A549 (cell line): Measurements from ENCODE around the gene HEPHL1. TPM values are rescaled to one million over a fixed set of nuclear protein-coding genes. Genes with fewer than 3 reads are reported as not detected.
"Not testable (repeated sequence)": the region's sequence is repeated elsewhere in the genome, so short reads cannot be mapped to it uniquely, and the experiment has no call there.

ENCODE experiments used
- ATAC-seq, 2 experiments: fragments of 200-7000 bp in 1 of 2; fragments of >200 bp in 1 of 2; cut with Nextera tagmentation in 1 of 2; cut with Tn5 transposase in 1 of 2; 3 replicates each; pipeline versions ENCODE4 v1.8.0 to v1.9.1; 2018 to 2020; ENCODE audit warnings: mild to moderate bottlenecking in 1 of 2, moderate library complexity in 1 of 2
- CTCF ChIA-PET: fragments of 300-600 bp; sonication (Branson Sonifier 250); formaldehyde crosslinking; extraction: SDS; loops from one replicate; lab custom pipeline; 2021; ENCODE audit warnings: antibody characterized with exemption, inconsistent platforms; lab: Yijun Ruan, JAX
- POLR2A ChIA-PET: fragments of 350-600 bp; formaldehyde crosslinking; extraction: SDS; loops from one replicate; lab custom pipeline; 2021; ENCODE audit warnings: antibody characterized with exemption, inconsistent platforms; lab: Yijun Ruan, JAX
- DNase-seq, 2 experiments: peaks; one replicate each; pipeline versions ENCODE4 v3.0.0 to v3.0.0-alpha.2; 2011 to 2016; ENCODE audit warnings: low read depth in 1 of 2, low spot score in 1 of 2
- FAIRE-seq: peaks from 2 replicates; lab custom pipeline; 2011; peaks lifted over from hg19 to GRCh38; lab: Jason Lieb, UNC
- H3K27ac ChIP-seq, 2 experiments: fragments of >200 bp; sonication (Bioruptor Twin); formaldehyde crosslinking; 3 replicates each; pipeline ENCODE4 v1.5.1; 2016 to 2017
- H3K4me1 ChIP-seq: fragments of >200 bp; sonication (Bioruptor Twin); formaldehyde crosslinking; 3 replicates; pipeline ENCODE4 v1.6.1; 2016
- H3K4me2 ChIP-seq: fragments of >200 bp; sonication (Bioruptor Twin); formaldehyde crosslinking; 3 replicates; pipeline ENCODE4 v1.6.1; 2016
- H3K4me3 ChIP-seq: fragments of >200 bp; sonication (Bioruptor Twin); formaldehyde crosslinking; 3 replicates; pipeline ENCODE4 v1.5.1; 2016
- H3K9me3 ChIP-seq: fragments of >200 bp; sonication (Bioruptor Twin); formaldehyde crosslinking; 3 replicates; pipeline ENCODE4 v1.6.1; 2016
- BCL3 ChIP-seq: fragments of >200 bp; sonication (Bioruptor Twin); formaldehyde crosslinking; IDR thresholded peaks from 3 replicates; pipeline ENCODE4 v1.6.1; 2016
- BHLHE40 ChIP-seq: IDR thresholded peaks from 2 replicates; pipeline ENCODE4 v1.6.1; 2012; ENCODE audit warnings: low read depth, low read length, inconsistent platforms
- CBX2 ChIP-seq: fragments of 200-600 bp; sonication (generic); IDR thresholded peaks from 2 replicates; pipeline ENCODE4 v1.6.1; 2016; ENCODE audit warnings: low read depth, mild to moderate bottlenecking, borderline replicate concordance
- CHD2 ChIP-seq: fragments of 150-350 bp; IDR thresholded peaks from 2 replicates; pipeline ENCODE4 v1.6.1; 2014; ENCODE audit warnings: low read length; ENCODE audit not compliant: partially characterized antibody
- EP300 ChIP-seq, 2 experiments: fragments of >200 bp; sonication (Bioruptor Twin); formaldehyde crosslinking; IDR thresholded peaks; 2 replicates in 1 of 2; 3 replicates in 1 of 2; pipeline ENCODE4 v1.6.1; 2016 to 2017
- ESRRA ChIP-seq: fragments of 150-350 bp; IDR thresholded peaks from 2 replicates; pipeline ENCODE4 v1.6.1; 2014; ENCODE audit warnings: mild to moderate bottlenecking, low read length, borderline replicate concordance
- FOSB ChIP-seq: fragments of 250-450 bp; sonication (Bioruptor Pico); IDR thresholded peaks from 2 replicates; pipeline ENCODE4 v1.5.0; 2020; ENCODE audit warnings: mild to moderate bottlenecking, moderate library complexity
- HEYL ChIP-seq: fragments of 250-450 bp; sonication (Bioruptor Pico); IDR thresholded peaks from 2 replicates; pipeline ENCODE4 v1.8.0; 2021; ENCODE audit warnings: mild to moderate bottlenecking, moderate library complexity
- HMGXB4 ChIP-seq: fragments of 250-450 bp; sonication (Bioruptor Pico); IDR thresholded peaks from 2 replicates; pipeline ENCODE4 v1.5.0; 2021; ENCODE audit warnings: mild to moderate bottlenecking, moderate library complexity, borderline replicate concordance
- HOXB13 ChIP-seq: fragments of 250-450 bp; sonication (Bioruptor Pico); IDR thresholded peaks from 2 replicates; pipeline ENCODE4 v1.5.0; 2020; ENCODE audit warnings: low read depth, mild to moderate bottlenecking, moderate library complexity
- JUN ChIP-seq, 2 experiments: fragments of >200 bp; sonication (Bioruptor Twin); formaldehyde crosslinking; IDR thresholded peaks; 2 replicates in 1 of 2; 3 replicates in 1 of 2; pipeline ENCODE4 v1.6.1; 2016 to 2017
- KDM1A ChIP-seq: fragments of 200-600 bp; sonication (generic); IDR thresholded peaks from 2 replicates; pipeline ENCODE4 v1.6.1; 2016; ENCODE audit warnings: low read depth, mild to moderate bottlenecking
- MAZ ChIP-seq: fragments of 150-350 bp; IDR thresholded peaks from 2 replicates; pipeline ENCODE4 v1.6.1; 2014; ENCODE audit warnings: antibody characterized with exemption, low read depth, low read length, borderline replicate concordance
- NR3C1 ChIP-seq: fragments of >200 bp; sonication (Bioruptor Twin); formaldehyde crosslinking; IDR thresholded peaks from 3 replicates; pipeline ENCODE4 v1.6.1; 2017
- POLR2A ChIP-seq: IDR thresholded peaks from 2 replicates; pipeline ENCODE4 v1.6.1; 2012; ENCODE audit warnings: mild to moderate bottlenecking, low read length
- REST ChIP-seq: fragments of 200-600 bp; sonication (generic); IDR thresholded peaks from 2 replicates; pipeline ENCODE4 v1.6.1; 2016; ENCODE audit warnings: antibody characterized with exemption, mild to moderate bottlenecking, moderate library complexity
- WGBS: methylation state at CpG from one replicate; pipeline ENCODE4 v1.1.6; 2017; ENCODE audit errors: missing lambda C conversion rate; 5-methylcytosine and 5-hydroxymethylcytosine counted together
- polyA plus RNA-seq, 4 experiments: library from polyadenylated mRNA; depleted of rRNA in 3 of 4; stranded (reverse); fragments of >200 nt; fragmentation: RNase III in 1 of 4; extraction: RNeasy Plus Mini Kit Qiagen cat#74134 plus additional on column Dnase treatment in 1 of 4; gene quantifications; 2 replicates in 3 of 4; 3 replicates in 1 of 4; pipeline ENCODE4 v1.2.3, GENCODE V29; 2011 to 2017
- TF ChIP-seq, protein P1 (sequence below): fragments of 450-650 bp; IDR thresholded peaks from 2 replicates; pipeline ENCODE4 v1.6.1; 2014; ENCODE audit warnings: antibody characterized with exemption

The HEPHL1 gene
- polyA plus RNA-seq, 2 of the 4 experiments (the other 2 are of a cell fraction): not detected

DNA sequence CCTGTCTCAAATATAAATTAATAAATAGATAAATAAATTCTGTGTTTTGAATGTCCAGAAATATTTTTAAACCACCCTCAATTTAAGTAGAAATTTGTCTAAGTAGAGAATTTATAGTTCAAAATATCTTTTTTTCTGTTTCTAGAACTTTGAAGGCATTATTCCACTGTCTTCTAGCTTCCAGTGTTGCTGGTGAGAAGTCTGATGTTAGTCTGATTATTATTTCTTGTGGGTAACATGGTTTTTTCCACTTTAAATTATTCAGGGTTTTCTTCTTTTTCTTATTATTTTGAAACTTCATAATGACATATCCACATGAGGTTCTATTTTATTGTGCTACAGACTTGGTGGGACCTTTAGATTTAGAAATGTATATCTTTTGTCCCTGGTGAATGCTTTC, 46.4 kb upstream of the HEPHL1 start:
- DNase-seq (no peak), FAIRE-seq (no peak), ATAC-seq (no peak)
- Histone ChIP-seq H3K4me3 (no peak overlapping the region), H3K27ac (no peak overlapping the region), H3K9me3 (peaks cover 13% of the 10 kb centered on the region; the same call in 2 of the 3 replicates), H3K4me2 (no peak overlapping the region), H3K4me1 (no peaks in the 10 kb centered on the region)
- POLR2A ChIA-PET: no interaction called here
- TF ChIP-seq MAZ: no peak
- TF ChIP-seq BCL3: no peak
- TF ChIP-seq KDM1A: no peak
- TF ChIP-seq, protein P1, sequence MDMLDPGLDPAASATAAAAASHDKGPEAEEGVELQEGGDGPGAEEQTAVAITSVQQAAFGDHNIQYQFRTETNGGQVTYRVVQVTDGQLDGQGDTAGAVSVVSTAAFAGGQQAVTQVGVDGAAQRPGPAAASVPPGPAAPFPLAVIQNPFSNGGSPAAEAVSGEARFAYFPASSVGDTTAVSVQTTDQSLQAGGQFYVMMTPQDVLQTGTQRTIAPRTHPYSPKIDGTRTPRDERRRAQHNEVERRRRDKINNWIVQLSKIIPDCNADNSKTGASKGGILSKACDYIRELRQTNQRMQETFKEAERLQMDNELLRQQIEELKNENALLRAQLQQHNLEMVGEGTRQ: no peak
- TF ChIP-seq EP300 (IDR thresholded peaks at IDR 0.05): no peak
- no peak for TF ChIP-seq JUN (IDR thresholded peaks at IDR 0.05)
- no peak for TF ChIP-seq CHD2
- no peak for TF ChIP-seq ESRRA
- no peak for TF ChIP-seq NR3C1
- TF ChIP-seq POLR2A: no peak
- TF ChIP-seq HEYL (CRISPR knock-in tag): no peak
- TF ChIP-seq HOXB13 (CRISPR knock-in tag): no peak
- no peak for TF ChIP-seq FOSB (CRISPR knock-in tag)
- no peak for TF ChIP-seq HMGXB4 (CRISPR knock-in tag)
- no peak for TF ChIP-seq CBX2
- TF ChIP-seq REST: no peak
- no peak for TF ChIP-seq BHLHE40
- CTCF ChIA-PET: no interaction called here

GRCh38 chr11:93976577-93977254, 44.4 kb upstream of the HEPHL1 start:
- ATAC-seq, POLR2A ChIA-PET, CTCF ChIA-PET, DNase-seq, FAIRE-seq, H3K27ac ChIP-seq, H3K4me2 ChIP-seq, H3K4me3 ChIP-seq, H3K4me1 ChIP-seq: not testable (repeated sequence)
- WGBS: 0% methylated on average over 3 of the region's 3 CpGs
- H3K9me3 ChIP-seq: peaks cover 13% of the 10 kb centered on the region; the same call in 2 of the 3 replicates
